ENCODE data around the gene KCNG4. TPM values are rescaled to one million over a fixed set of nuclear protein-coding genes. Genes with fewer than 3 reads are reported as not detected.

KCNG4 gene
- total RNA-seq, 2 donors from 2014 or later: not detected

DNA sequence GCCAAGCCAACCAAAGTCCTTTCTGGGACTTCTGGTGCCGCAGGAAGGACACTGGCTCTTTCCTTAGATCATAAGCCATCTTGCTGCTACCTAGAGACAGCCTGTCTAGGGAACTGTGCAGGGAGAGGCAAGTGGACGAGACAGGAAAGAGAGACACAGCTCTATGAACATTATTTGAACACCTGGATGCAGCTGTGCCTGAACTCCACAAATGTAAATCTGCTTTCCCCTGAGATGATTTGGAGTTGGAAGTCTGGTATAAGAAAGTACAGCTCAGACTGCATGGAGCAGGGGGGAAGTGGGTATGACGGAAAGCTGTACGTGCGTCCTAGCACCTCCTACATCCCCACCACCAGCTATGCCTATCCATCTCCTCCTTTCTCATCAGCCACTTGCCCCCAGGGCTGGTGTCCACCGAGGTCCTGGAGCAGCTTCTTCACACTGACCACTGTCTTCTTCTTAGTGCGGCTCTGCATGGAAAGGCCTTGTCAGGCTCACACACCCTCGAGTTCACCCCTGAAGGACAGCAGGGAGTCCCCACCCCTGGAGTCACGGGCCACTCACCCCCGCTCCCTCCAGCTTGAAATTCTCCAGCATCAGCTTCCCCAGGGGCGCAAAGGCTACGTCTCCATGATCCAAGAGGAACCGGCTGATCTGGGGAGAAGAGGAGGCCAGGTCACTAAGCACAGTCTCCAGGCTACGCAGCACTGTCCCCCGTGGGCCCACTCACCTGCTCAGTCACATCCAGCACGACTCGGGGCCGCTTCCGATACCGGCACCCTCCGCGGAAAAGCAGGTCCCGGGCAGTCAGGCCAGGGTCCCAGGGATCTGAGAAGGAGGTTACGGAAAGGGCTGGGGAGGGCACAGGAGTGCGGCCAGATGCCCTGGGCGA, 56.9 kb downstream of the KCNG4 start:
- no peaks in the 10 kb centered on the region for H3K9me3 Mint-ChIP-seq

DNA sequence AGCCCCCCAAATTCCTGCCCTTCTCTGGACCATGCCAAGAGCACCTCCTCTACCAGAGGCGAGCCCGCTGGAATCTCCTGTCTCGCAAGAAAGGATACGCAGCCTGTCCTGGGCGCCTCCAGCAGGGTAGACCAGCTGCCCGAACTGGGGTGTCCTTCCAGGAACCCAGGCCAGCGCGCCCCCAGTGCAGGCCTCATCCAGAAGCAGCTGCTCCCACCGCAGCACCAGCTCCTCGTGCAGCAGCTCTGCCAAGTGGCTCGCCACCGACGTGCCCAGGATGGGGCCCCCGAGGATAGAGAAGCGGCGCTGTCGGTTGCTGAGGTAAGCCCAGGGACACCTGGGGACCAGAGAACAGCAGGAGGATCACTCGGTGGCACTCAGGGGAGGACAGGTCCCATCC, 57.7 kb downstream of the KCNG4 start:
- Mint-ChIP-seq H3K4me1 (peaks cover 19% of the 10 kb centered on the region), H3K9me3 (no peaks in the 10 kb centered on the region), H3K4me3 (no peak overlapping the region), H3K27me3 (no peaks in the 10 kb centered on the region), H3K36me3 (ENCODE audit: low read depth) (peaks cover 44% of the 10 kb centered on the region), H3K27ac (no peak overlapping the region)
- no peak for ATAC-seq (replicated peaks)

More for the DNA sequence above, 56.9 kb downstream of the KCNG4 start:
- Mint-ChIP-seq H3K4me1 (peaks cover 14% of the 10 kb centered on the region), H3K4me3 (no peak overlapping the region), H3K27me3 (no peaks in the 10 kb centered on the region), H3K27ac (peak overlapping the region; percentile 43), H3K36me3 (ENCODE audit: low read depth) (peaks cover 41% of the 10 kb centered on the region)
- ATAC-seq (replicated peaks): no peak

DNA sequence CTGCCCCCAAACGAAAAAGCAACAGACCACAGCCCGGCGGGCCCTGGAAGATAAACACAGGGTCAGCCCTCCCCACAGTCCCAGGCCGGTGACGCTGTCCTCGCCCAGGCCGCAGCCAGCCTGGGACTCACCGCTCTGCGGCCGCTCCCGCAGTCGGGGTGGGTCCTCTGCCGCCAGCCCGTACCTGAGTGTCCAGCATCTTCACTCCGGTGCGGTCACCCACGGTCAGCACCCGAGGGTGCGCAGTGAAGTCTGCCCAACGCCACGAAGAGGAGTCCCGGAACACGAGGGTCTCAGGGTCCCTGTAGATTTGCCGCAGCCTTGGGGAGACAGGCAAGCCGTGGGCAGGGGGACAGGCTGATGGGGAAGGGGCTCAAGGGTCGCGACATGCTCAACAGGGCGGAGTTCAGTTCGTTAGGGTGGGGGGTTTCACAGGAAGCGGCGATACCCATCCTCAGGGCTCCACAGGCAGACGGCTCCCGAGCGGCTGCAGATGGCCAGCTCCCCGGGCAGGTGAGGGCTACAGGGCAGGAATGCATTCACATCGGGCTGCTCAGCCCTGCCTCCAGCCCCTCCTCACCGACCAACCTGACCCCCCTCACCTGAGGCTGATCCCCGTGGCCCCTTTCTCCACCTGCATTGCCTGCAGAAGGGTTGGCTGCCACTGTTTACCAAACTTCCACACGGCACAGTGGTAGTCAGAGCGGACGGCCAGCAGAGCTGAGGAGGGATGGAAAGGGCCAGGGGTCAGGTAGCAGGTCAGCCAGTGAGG, 58.5 kb downstream of the KCNG4 start:
- no peaks in the 10 kb centered on the region for H3K27me3 Mint-ChIP-seq
- H3K4me3 Mint-ChIP-seq: no peak overlapping the region
- H3K4me1 Mint-ChIP-seq: peaks cover 19% of the 10 kb centered on the region
- peaks cover 44% of the 10 kb centered on the region for H3K36me3 Mint-ChIP-seq (ENCODE audit: low read depth)
- H3K9me3 Mint-ChIP-seq: no peaks in the 10 kb centered on the region
- no peak overlapping the region for H3K27ac Mint-ChIP-seq
- no peak for ATAC-seq (replicated peaks)

DNA sequence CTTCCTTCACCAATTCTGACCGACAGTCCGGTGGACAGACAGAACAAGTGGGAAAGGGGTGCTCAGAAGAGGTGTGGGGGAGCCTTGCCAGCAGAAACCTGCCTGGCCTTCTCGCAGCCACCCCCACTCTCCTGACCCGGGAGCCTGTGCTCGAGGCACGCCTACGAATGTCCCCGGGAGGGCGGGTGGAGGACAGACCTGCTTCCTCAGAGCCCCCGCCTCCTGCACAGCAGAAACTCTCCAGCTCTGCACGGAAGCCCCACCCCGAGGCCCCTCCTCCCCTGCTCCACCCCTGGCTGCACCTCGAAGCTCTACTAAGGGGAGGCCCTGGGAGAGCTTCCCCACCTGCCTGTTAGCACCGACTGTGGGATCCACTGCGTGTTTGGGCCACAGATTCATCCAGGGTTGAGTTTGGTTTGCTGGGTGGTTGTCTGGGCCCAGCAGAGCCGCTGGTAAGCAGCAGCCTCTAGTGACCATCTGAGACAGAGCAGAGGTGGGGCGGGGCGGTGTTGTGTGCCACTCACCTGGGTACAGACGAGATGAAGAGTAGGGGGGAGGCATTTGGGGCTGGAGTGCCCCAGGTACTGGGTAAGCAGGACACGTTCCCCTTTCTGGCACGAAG, 59.2 kb downstream of the KCNG4 start:
- no peaks in the 10 kb centered on the region for H3K27me3 Mint-ChIP-seq
- no peak overlapping the region for H3K27ac Mint-ChIP-seq
- H3K9me3 Mint-ChIP-seq: no peaks in the 10 kb centered on the region
- peaks cover 19% of the 10 kb centered on the region for H3K4me1 Mint-ChIP-seq
- ATAC-seq (replicated peaks): no peak
- no peak overlapping the region for H3K4me3 Mint-ChIP-seq
- peaks cover 44% of the 10 kb centered on the region for H3K36me3 Mint-ChIP-seq (ENCODE audit: low read depth)

DNA sequence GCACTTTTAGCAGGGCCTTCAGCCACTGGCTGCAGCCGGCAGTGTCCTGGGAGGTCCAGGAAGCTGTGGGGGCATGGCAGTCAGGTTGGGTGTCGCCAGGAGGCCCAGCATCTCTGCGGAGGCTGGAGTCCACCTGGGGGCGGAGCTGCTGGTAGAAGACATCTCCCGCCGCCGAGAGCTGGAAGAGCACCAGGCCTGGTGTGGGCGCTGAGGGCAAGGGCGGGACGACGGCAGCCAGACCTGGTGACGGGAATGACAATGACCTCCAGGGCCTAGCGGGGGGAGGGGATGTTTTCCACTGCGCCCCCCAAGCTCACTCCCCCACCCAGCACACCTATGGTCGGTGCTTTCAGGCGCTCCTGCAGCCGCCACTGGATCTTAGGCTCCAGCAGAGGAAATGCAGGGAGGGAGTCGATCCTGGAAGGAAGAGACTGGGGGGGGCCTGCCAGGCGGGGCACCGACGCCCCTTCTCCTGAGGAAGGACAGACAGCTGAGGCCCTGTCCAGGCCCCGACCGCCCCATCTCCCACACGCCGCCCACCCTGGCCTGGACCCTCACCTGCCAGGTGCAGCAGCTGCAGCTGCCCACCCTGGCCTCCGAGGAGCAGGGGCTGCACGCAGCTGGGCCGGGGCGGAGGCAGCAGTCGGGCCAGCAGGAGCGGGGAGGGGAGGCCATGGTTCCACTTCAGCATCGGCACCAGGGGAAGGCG, 60.0 kb downstream of the KCNG4 start:
- Mint-ChIP-seq H3K36me3 (ENCODE audit: low read depth) (peaks cover 39% of the 10 kb centered on the region), H3K4me3 (no peak overlapping the region), H3K4me1 (peaks cover 18% of the 10 kb centered on the region), H3K9me3 (no peaks in the 10 kb centered on the region), H3K27ac (no peak overlapping the region), H3K27me3 (peaks cover 4% of the 10 kb centered on the region)
- no peak for ATAC-seq (replicated peaks)

DNA sequence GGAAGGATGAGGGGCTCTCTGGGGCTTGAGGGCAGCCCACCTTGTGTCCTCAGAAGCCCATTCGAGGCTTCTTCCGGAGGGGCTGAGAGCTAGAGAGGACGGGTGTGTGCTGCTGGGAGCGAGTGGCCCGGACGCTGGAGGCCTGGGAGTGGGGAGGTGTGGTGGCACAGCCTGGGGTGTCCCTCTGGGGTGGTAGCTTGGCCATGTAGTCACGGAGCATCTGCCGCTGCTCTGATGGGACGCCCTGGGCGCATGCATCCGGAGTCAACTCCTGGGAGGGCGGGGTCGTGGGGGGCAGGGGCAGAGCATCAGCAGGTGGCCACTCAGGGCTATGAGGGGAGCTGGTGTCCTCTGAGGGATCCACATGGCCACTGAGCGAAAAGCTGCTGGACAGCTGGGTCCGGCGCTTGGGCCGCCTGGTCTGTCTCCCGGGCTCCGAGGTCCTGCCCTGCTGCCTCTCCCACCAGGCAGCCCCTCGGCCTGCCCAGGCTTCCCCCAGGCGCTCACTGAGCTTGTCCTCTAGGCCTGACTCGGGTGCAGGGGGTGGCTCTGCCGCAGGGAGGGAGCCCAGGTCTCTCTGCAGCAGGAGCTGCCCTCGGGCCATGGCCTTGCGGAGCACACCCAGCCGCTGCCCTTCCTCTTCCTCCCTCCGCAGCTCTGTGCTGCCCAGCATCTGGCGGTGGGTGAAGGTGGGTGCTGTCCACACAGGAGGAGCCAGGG, 60.8 kb downstream of the KCNG4 start:
- ATAC-seq (replicated peaks): no peak
- Mint-ChIP-seq H3K4me3 (no peak overlapping the region), H3K36me3 (ENCODE audit: low read depth) (peaks cover 32% of the 10 kb centered on the region), H3K27ac (no peak overlapping the region), H3K4me1 (peaks cover 12% of the 10 kb centered on the region), H3K9me3 (no peaks in the 10 kb centered on the region), H3K27me3 (peaks cover 4% of the 10 kb centered on the region)

DNA sequence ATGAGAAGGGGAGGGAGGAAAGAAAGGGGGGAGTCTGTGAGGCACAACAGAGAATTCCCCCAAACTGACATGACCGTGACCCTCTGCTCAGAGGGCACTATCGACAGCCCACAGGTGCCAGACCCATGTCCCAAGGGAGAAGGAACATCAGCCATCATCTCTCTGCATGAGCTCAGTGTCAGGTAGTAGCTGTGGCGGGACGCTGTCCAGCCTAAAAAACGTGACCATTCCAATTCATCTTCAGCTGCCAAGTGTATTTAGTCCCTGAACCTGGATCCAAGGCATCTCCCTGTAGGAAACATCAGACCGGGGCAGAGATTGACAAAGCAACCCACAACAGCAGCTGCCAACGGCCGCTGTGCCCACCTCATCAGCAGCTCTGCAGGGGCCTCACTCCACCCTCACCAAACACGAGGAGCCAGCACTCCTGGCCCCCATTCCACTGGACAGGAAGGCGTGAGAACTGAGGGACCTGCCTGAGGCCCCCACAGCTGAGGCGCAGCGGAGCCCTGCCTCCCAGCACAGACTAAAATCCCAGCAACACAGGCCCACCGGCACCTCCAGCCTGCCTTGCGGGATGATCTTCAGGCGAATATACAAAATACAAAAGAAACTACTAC, 61.6 kb downstream of the KCNG4 start:
- H3K4me3 Mint-ChIP-seq: no peak overlapping the region
- peaks cover 4% of the 10 kb centered on the region for H3K27me3 Mint-ChIP-seq
- H3K36me3 Mint-ChIP-seq (ENCODE audit: low read depth): peaks cover 29% of the 10 kb centered on the region
- H3K9me3 Mint-ChIP-seq: no peaks in the 10 kb centered on the region
- peaks cover 12% of the 10 kb centered on the region for H3K4me1 Mint-ChIP-seq
- H3K27ac Mint-ChIP-seq: no peak overlapping the region
- ATAC-seq (replicated peaks): no peak

DNA sequence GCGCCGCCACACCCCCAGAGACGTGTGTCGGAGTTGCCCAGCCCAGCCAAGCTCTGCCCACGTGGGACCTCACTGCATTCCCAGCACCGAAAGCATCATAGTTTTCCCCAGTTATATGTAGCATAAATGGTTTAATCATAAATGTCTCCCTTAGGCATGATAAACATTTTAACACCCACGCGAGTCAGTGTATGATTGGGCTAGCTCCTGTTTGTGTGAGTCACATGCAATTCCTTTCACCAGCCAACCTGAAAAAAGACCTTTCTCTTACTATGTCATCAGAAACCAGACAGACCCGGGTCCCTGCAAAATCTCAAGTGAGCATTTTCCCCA, 62.1 kb downstream of the KCNG4 start:
- ATAC-seq (replicated peaks): peak; percentile 80
- Mint-ChIP-seq H3K9me3 (no peaks in the 10 kb centered on the region), H3K4me3 (no peak overlapping the region), H3K27ac (no peak overlapping the region), H3K27me3 (peaks cover 7% of the 10 kb centered on the region), H3K36me3 (ENCODE audit: low read depth) (peaks cover 23% of the 10 kb centered on the region), H3K4me1 (peaks cover 12% of the 10 kb centered on the region)

DNA sequence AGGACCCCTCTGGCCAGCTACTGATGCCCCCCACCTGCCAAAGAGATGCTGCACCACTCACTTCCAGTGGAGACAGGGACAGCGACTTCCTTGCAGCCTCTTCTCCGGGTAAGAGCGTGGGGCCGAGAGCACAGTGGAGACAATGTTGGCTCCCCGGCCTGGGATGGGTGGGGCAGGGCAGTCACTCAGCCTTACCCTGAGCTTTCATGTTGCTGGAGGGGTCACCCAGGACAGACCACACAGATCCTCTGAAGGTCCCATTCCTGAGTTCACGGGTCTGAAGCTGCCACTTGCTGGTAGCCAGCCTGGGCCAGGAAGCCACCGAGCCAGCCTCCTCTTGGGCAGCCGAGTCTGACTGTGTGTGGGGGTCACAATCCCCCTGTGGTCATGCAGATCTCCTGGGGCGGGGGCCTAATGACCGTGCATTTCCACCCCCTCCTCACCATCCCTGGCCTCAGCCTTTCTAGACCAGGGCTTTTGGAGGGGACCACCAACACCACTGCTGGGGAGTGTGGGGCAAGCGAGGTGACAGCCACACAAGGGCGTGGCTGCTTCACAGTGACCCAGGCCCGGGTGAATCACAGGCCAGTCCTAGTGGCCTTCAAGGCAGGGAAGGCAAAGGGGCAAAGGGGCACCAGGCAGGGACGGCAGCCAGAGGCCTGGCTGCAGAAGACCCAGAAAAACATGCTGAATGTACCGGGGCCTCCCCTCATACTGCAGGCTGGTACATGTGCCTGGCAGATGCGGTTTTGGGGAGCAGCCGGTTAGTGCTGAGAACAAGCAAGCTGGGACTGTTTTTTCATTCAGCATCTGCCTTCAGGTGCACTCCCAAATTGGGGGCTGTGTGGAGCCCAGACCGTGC, 63.4 kb downstream of the KCNG4 start:
- Mint-ChIP-seq H3K36me3 (ENCODE audit: low read depth) (peaks cover 14% of the 10 kb centered on the region), H3K27me3 (peaks cover 8% of the 10 kb centered on the region), H3K9me3 (no peaks in the 10 kb centered on the region), H3K27ac (no peak overlapping the region), H3K4me1 (peaks cover 12% of the 10 kb centered on the region), H3K4me3 (no peak overlapping the region)
- no peak for ATAC-seq (replicated peaks)

DNA sequence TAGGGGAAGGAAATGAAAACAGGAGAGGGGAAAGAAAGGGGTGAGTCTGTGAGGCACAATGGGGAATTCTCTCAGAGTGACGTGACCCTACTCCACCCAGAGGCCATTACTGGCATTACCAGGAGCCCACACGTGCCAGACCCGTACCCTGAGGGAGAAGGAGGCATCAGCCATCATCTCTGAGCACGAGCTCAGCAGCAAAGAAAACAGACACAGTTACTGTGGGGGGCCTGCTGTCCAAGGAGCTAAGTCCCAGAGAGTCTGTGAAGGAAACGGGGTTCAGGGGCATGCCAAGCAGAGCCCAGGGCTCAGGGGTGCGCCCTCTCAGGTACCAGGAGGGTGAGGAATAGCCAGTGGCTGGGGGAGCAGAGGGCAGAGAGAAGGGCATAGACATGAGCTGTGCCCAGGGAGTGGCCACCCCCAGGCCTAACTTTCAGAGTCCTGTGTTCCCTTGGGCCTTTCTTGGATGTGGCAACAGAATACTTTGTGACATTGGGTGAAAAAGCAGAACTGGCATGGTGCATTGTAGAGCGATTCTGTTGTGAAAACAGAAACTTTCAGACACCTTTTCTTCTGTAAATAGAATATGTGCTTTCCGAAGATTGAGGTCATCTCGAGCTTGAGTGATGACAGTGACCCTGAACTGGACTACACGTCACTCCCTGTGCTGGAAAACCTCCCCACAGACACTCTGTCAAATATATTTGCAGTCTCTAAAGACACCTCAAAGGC, 64.3 kb downstream of the KCNG4 start:
- peaks cover 13% of the 10 kb centered on the region for H3K36me3 Mint-ChIP-seq (ENCODE audit: low read depth)
- no peaks in the 10 kb centered on the region for H3K9me3 Mint-ChIP-seq
- no peak overlapping the region for H3K27ac Mint-ChIP-seq
- H3K4me3 Mint-ChIP-seq: no peak overlapping the region
- H3K4me1 Mint-ChIP-seq: peaks cover 12% of the 10 kb centered on the region
- ATAC-seq (replicated peaks): peak; percentile 75
- peaks cover 8% of the 10 kb centered on the region for H3K27me3 Mint-ChIP-seq

DNA sequence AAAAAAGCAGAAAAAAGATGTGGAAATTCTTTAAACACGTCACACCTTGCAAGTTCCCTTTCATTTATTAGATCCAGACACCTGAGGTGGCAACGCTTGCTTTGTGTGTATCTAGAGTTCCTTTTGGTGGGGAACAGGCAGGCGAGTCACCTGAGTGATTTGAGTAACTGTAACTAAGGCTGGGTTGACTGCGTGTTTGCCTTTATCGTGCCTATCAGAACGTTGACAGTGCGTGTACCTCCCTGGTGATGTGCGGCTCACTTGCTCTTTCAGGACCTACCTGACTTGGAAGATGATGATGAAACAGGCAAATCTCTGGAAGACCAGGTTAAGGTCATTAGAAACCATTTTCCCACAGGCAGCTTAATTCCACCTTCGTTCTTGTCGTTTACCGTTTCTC, 65.4 kb downstream of the KCNG4 start:
- H3K4me1 Mint-ChIP-seq: peaks cover 12% of the 10 kb centered on the region

DNA sequence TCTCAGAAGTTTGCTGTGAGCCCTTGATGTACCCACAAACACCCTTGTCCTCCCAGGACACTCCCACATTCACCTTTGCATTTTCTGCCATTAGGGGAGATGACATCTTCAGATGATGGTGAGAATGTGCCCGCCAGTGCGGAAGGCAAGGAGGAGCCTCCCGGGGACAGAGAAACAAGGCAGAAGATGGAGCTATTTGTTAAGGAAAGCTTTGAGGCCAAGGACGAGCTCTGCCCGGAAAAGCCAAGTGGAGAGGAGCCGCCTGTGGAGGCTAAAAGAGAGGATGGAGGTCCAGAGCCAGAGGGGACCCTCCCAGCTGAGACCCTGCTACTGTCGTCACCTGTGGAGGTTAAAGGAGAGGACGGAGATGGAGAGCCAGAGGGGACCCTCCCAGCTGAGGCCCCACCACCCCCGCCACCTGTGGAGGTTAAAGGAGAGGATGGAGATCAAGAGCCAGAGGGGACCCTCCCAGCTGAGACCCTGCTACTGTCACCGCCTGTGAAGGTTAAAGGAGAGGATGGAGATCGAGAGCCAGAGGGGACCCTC, 70.0 kb downstream of the KCNG4 start:
- ATAC-seq (replicated peaks): no peak
- Mint-ChIP-seq H3K27ac (no peak overlapping the region), H3K4me3 (no peak overlapping the region), H3K4me1 (peaks cover 5% of the 10 kb centered on the region), H3K9me3 (no peaks in the 10 kb centered on the region), H3K36me3 (ENCODE audit: low read depth) (no peaks in the 10 kb centered on the region), H3K27me3 (peaks cover 20% of the 10 kb centered on the region)

More for the DNA sequence above, 65.4 kb downstream of the KCNG4 start:
- Mint-ChIP-seq H3K4me3 (no peak overlapping the region), H3K9me3 (no peaks in the 10 kb centered on the region), H3K36me3 (ENCODE audit: low read depth) (peaks cover 13% of the 10 kb centered on the region), H3K27ac (no peak overlapping the region), H3K27me3 (peaks cover 16% of the 10 kb centered on the region)
- no peak for ATAC-seq (replicated peaks)
